ENCODE results near the gene SLC35A4.

- TF ChIP-seq POLR2A (IDR thresholded peaks at IDR 0.05) (no peak), CTCF (IDR thresholded peaks at IDR 0.05) (no peak)
These were observed 39.1 kb downstream of the SLC35A4 start for GRCh38 chr5:140603734-140604133.

Data from prostate gland (tissue), 2 donors.